Hematopoietic multipotent progenitor cell treated with erythropoietin and hydrocortisone succinate and interleukin-3 and kit ligand, for 6 days (in vitro differentiated cells): ENCODE measurements around the gene CCER1.

Experiments used
- DNase-seq: peaks from one replicate; pipeline ENCODE4 v3.0.0-alpha.2; 2015

CCER1 gene

GRCh38 chr12:90916516-90916915 is 38.5 kb downstream of the CCER1 start:
- no peak for DNase-seq

GRCh38 chr12:90915353-90915752 is 39.6 kb downstream of the CCER1 start:
- DNase-seq: no peak

- DNase-seq: no peak
These were observed 44.0 kb downstream of the CCER1 start for GRCh38 chr12:90910958-90911357.

- DNase-seq: peak; percentile 34
These were observed 45.8 kb downstream of the CCER1 start for GRCh38 chr12:90909069-90909770.

GRCh38 chr12:90908465-90908864 is 46.5 kb downstream of the CCER1 start:
- no peak for DNase-seq

GRCh38 chr12:90905691-90906370 is 49.1 kb downstream of the CCER1 start:
- no peak for DNase-seq

- DNase-seq: no peak
These were observed 52.4 kb downstream of the CCER1 start for GRCh38 chr12:90902596-90902995.
